Testis (tissue), 3 donors: Measurements from ENCODE around the gene TSC22D2. TPM values are rescaled to one million over a fixed set of nuclear protein-coding genes. Genes with fewer than 3 reads are reported as not detected.

Source experiments
- DNase-seq: peaks from one replicate; pipeline ENCODE4 v3.0.0-alpha.2; 2019
- H3K27ac ChIP-seq, 2 donors: fragments of 200-600 bp; sonication (generic); one replicate each; pipeline ENCODE4 v1.5.1; 2019
- H3K27me3 ChIP-seq: fragments of 200-600 bp; sonication (generic); one replicate; pipeline ENCODE4 v1.5.1; 2019
- H3K36me3 ChIP-seq: fragments of 200-600 bp; sonication (generic); one replicate; pipeline ENCODE4 v1.5.1; 2017; ENCODE audit warnings: low read depth; ENCODE audit errors: missing control alignments
- H3K4me1 ChIP-seq: fragments of 200-600 bp; sonication (generic); one replicate; pipeline ENCODE4 v1.5.1; 2019
- H3K4me3 ChIP-seq, 2 donors: fragments of 200-600 bp; sonication (generic); one replicate each; pipeline ENCODE4 v1.5.1; 2017 to 2019
- H3K9me3 ChIP-seq: fragments of 200-600 bp; sonication (generic); one replicate; pipeline ENCODE4 v1.5.1; 2017
- CTCF ChIP-seq, 3 experiments: fragments of 450-650 bp in 2 of 3; fragments of 200-600 bp in 1 of 3; sonication (generic) in 1 of 3; IDR thresholded peaks; one replicate each; pipeline ENCODE4 v1.5.1; 2016 to 2019; ENCODE audit warnings: antibody characterized with exemption in 3 of 3, mild to moderate bottlenecking in 2 of 3, moderate library complexity in 1 of 3
- POLR2A ChIP-seq: fragments of 450-650 bp; IDR thresholded peaks from one replicate; pipeline ENCODE4 v1.6.1; 2017; ENCODE audit warnings: antibody characterized with exemption, mild to moderate bottlenecking, moderate library complexity
- WGBS, 2 donors: methylation state at CpG; one replicate each; pipeline ENCODE4 v1.1.5; 2018; 5-methylcytosine and 5-hydroxymethylcytosine counted together
- intact Hi-C: fragments of 100-400 bp; cut with DNase I; formaldehyde crosslinking; loops from one replicate; pipeline ENCODE4 v1.15.1; 2023; ENCODE audit warnings: low total_unique reads
- polyA plus RNA-seq: library from polyadenylated mRNA; stranded (reverse); fragments of 350-450 nt; fragmentation: Illumina TruSeq; extraction: RNeasy Lipid Tissue Mini Kit (QIAGEN cat#74804); gene quantifications from one replicate; pipeline ENCODE4 v1.2.3, GENCODE V29; 2014; ENCODE audit warnings: low read depth, low replicate concordance; ENCODE audit not compliant: insufficient read depth
- total RNA-seq, 2 donors: library from RNA; depleted of rRNA; stranded (reverse); fragments of >200 nt; gene quantifications; one replicate each; pipeline ENCODE4 v1.2.3, GENCODE V29; 2016

Gene TSC22D2
- total and polyA plus RNA-seq, 3 donors from 2014 or later: 37.7 to 47.0 (median 43.7) TPM

- H3K27ac ChIP-seq: no peak overlapping the region
- no peak for DNase-seq
- no peaks in the 10 kb centered on the region for H3K36me3 ChIP-seq
- TF ChIP-seq CTCF (IDR thresholded peaks at IDR 0.05) (no peak), POLR2A (no peak)
- H3K4me1 ChIP-seq: no peaks in the 10 kb centered on the region
- H3K4me3 ChIP-seq: no peak overlapping the region
- H3K27me3 ChIP-seq: no peaks in the 10 kb centered on the region
- no peaks in the 10 kb centered on the region for H3K9me3 ChIP-seq
- intact Hi-C loops: no loop called here
These were observed 16.9 kb upstream of the TSC22D2 start for GRCh38 chr3:150391161-150391560.

GRCh38 chr3:150393745-150394144, 14.4 kb upstream of the TSC22D2 start:
- Histone ChIP-seq H3K36me3 (no peaks in the 10 kb centered on the region), H3K4me3 (no peak overlapping the region), H3K9me3 (no peaks in the 10 kb centered on the region), H3K27ac (no peak overlapping the region), H3K4me1 (no peaks in the 10 kb centered on the region), H3K27me3 (no peaks in the 10 kb centered on the region)
- WGBS, 2 donors: 68 to 88% methylated on average over 1 of the region's 1 CpG
- intact Hi-C loops: no loop called here
- DNase-seq: no peak
- TF ChIP-seq CTCF (IDR thresholded peaks at IDR 0.05): no peak
- TF ChIP-seq POLR2A: no peak

GRCh38 chr3:150394606-150395005, 13.5 kb upstream of the TSC22D2 start:
- Histone ChIP-seq H3K4me3 (no peak overlapping the region), H3K4me1 (no peaks in the 10 kb centered on the region), H3K9me3 (no peaks in the 10 kb centered on the region), H3K27ac (no peak overlapping the region), H3K36me3 (no peaks in the 10 kb centered on the region), H3K27me3 (no peaks in the 10 kb centered on the region)
- intact Hi-C loops: no loop called here
- WGBS, 2 donors: 74 to 75% methylated on average over 2 of the region's 2 CpGs
- no peak for TF ChIP-seq CTCF (IDR thresholded peaks at IDR 0.05)
- TF ChIP-seq POLR2A: no peak
- no peak for DNase-seq

- TF ChIP-seq POLR2A (no peak), CTCF (IDR thresholded peaks at IDR 0.05) (no peak)
- no peaks in the 10 kb centered on the region for H3K4me1 ChIP-seq
- DNase-seq: no peak
- no peaks in the 10 kb centered on the region for H3K27me3 ChIP-seq
- H3K4me3 ChIP-seq: no peak overlapping the region
- H3K27ac ChIP-seq: peak overlapping the region in 1 of 2 donors; percentile 31
- H3K36me3 ChIP-seq: no peaks in the 10 kb centered on the region
- 0 to 44% methylated on average over 1 of the region's 1 CpG for WGBS, 2 donors
- intact Hi-C loops: no loop called here
- no peaks in the 10 kb centered on the region for H3K9me3 ChIP-seq
These were observed 11.6 kb upstream of the TSC22D2 start for GRCh38 chr3:150396491-150396890.

GRCh38 chr3:150396956-150397550, 11.0 kb upstream of the TSC22D2 start:
- WGBS, 2 donors: 53 to 57% methylated on average over 3 of the region's 3 CpGs
- Histone ChIP-seq H3K36me3 (no peaks in the 10 kb centered on the region), H3K27ac (peak overlapping the region in 1 of 2 donors; percentile 31), H3K27me3 (no peaks in the 10 kb centered on the region), H3K9me3 (no peaks in the 10 kb centered on the region), H3K4me3 (no peak overlapping the region), H3K4me1 (no peaks in the 10 kb centered on the region)
- DNase-seq: no peak
- TF ChIP-seq CTCF (IDR thresholded peaks at IDR 0.05): no peak
- TF ChIP-seq POLR2A: no peak
- intact Hi-C loops: no loop called here
